Sigmoid colon (tissue), 7 donors: ENCODE data around the gene CRABP2. TPM values are rescaled to one million over a fixed set of nuclear protein-coding genes. Genes with fewer than 3 reads are reported as not detected.

Source experiments
- DNase-seq: peaks from one replicate; pipeline ENCODE4 v3.0.0-alpha.2; 2019
- H3K27ac ChIP-seq, 4 donors: fragments of 200-600 bp; sonication (generic); one replicate each; pipeline ENCODE4 v1.5.1; 2016 to 2019; ENCODE audit warnings: mild to moderate bottlenecking in 1 of 4
- H3K27me3 ChIP-seq, 3 donors: fragments of 200-600 bp; sonication (generic); one replicate each; pipeline ENCODE4 v1.5.1; 2019; ENCODE audit warnings: mild to moderate bottlenecking in 1 of 3
- H3K36me3 ChIP-seq, 4 donors: fragments of 200-600 bp; sonication (generic); one replicate each; pipeline ENCODE4 v1.5.1; 2016 to 2019
- H3K4me1 ChIP-seq, 4 donors: fragments of 200-600 bp; sonication (generic); one replicate each; pipeline ENCODE4 v1.5.1; 2017 to 2019
- H3K4me3 ChIP-seq, 4 donors: fragments of 200-600 bp; sonication (generic); one replicate each; pipeline ENCODE4 v1.5.1; 2017 to 2019; ENCODE audit warnings: mild to moderate bottlenecking in 2 of 4, moderate library complexity in 1 of 4
- H3K9me3 ChIP-seq, 4 donors: fragments of 200-600 bp in 3 of 4; sonication (generic) in 3 of 4; one replicate each; pipeline versions ENCODE4 v1.5.1 to v1.6.1; 2013 to 2019
- CTCF ChIP-seq, 4 experiments: fragments of 450-650 bp in 3 of 4; fragments of 200-600 bp in 1 of 4; IDR thresholded peaks; one replicate each; pipeline ENCODE4 v1.5.1; 2016 to 2019; ENCODE audit warnings: antibody characterized with exemption in 4 of 4, mild to moderate bottlenecking in 3 of 4, moderate library complexity in 2 of 4
- EP300 ChIP-seq, 4 donors: sonication (generic); formaldehyde crosslinking; IDR thresholded peaks; one replicate each; pipeline ENCODE4 v1.6.1; 2017; ENCODE audit warnings: antibody characterized with exemption in 4 of 4
- POLR2A ChIP-seq, 2 donors: fragments of 450-650 bp; IDR thresholded peaks; one replicate each; pipeline ENCODE4 v1.6.1; 2016; ENCODE audit warnings: antibody characterized with exemption in 2 of 2, mild to moderate bottlenecking in 2 of 2, moderate library complexity in 2 of 2
- POLR2AphosphoS5 ChIP-seq, 4 donors: sonication (generic); formaldehyde crosslinking; IDR thresholded peaks; one replicate each; pipeline ENCODE4 v1.6.1; 2017; ENCODE audit warnings: antibody characterized with exemption in 4 of 4
- WGBS, 2 donors: extraction: QIAGEN DNeasy Blood & Tissue Kit; methylation state at CpG; one replicate each; pipeline ENCODE4 v1.1.7; 2013; 5-methylcytosine and 5-hydroxymethylcytosine counted together
- intact Hi-C: fragments of 100-400 bp; cut with DNase I; formaldehyde crosslinking; loops from one replicate; pipeline ENCODE4 v1.15.1; 2023
- polyA plus RNA-seq, 3 donors: library from polyadenylated mRNA; stranded (reverse); fragments of 200-250 nt; gene quantifications; one replicate each; pipeline ENCODE4 v1.2.3, GENCODE V29; 2013
- total RNA-seq, 4 donors: library from RNA; depleted of rRNA; stranded (reverse); fragments of >200 nt; gene quantifications; one replicate each; pipeline ENCODE4 v1.1.0, GENCODE V29; 2016
- donor health status: healthy with polysubstance abuse.
- donor health status: Bipolar disorder and iron deficiency.
- donor health status: healthy.

The CRABP2 gene
- total and polyA plus RNA-seq, 7 donors = 3.1 to 7.8 (median 4.9) TPM; not detected in 2

GRCh38 chr1:156689953-156690674 is 15.3 kb downstream of the CRABP2 start:
- Histone ChIP-seq H3K27me3 (peaks cover 4 to 47% (median 18%) of the 10 kb centered on the region in 3 donors), H3K4me1 (peaks cover 0 to 26% (median 13%) of the 10 kb centered on the region in 4 donors), H3K27ac (no peak overlapping the region), H3K4me3 (peak overlapping the region in 1 of 4 donors; percentile 0), H3K9me3 (no peaks in the 10 kb centered on the region), H3K36me3 (no peaks in the 10 kb centered on the region)
- 26 to 32% methylated on average over 10 of the region's 10 CpGs for WGBS, 2 donors
- intact Hi-C loops = loop anchor here (1.0 to 2.0 kb wide), 2 partner anchors 15 to 35 kb away; partner anchors contain the start of gene CRABP2
- TF ChIP-seq EP300 (IDR thresholded peaks at IDR 0.05) (no peak), POLR2AphosphoS5 (IDR thresholded peaks at IDR 0.05) (no peak)
- no peak for DNase-seq

GRCh38 chr1:156689035-156689952 is 16.1 kb downstream of the CRABP2 start:
- 1 to 2% methylated on average over 23 of the region's 23 CpGs for WGBS, 2 donors
- no peak for TF ChIP-seq POLR2AphosphoS5 (IDR thresholded peaks at IDR 0.05)
- peak; percentile 89 to 95 (median 92) for TF ChIP-seq CTCF (IDR thresholded peaks at IDR 0.05)
- Histone ChIP-seq H3K36me3 (no peaks in the 10 kb centered on the region), H3K27me3 (peaks cover 4 to 56% (median 18%) of the 10 kb centered on the region in 3 donors), H3K4me3 (peak overlapping the region in 2 of 4 donors; percentile 0 to 4), H3K9me3 (no peaks in the 10 kb centered on the region), H3K27ac (peak overlapping the region in 1 of 4 donors; percentile 1), H3K4me1 (peaks cover 0 to 26% (median 13%) of the 10 kb centered on the region in 4 donors)
- intact Hi-C loops = loop anchor here (1.0 to 2.0 kb wide), 2 partner anchors 16 to 36 kb away; partner anchors contain the start of gene CRABP2
- peak; percentile 91 for DNase-seq

- TF ChIP-seq POLR2AphosphoS5 (IDR thresholded peaks at IDR 0.05) = no peak
- no peak for TF ChIP-seq POLR2A (IDR thresholded peaks at IDR 0.05)
- Histone ChIP-seq H3K9me3 (no peaks in the 10 kb centered on the region), H3K36me3 (no peaks in the 10 kb centered on the region), H3K27me3 (peaks cover 0 to 42% (median 5%) of the 10 kb centered on the region in 3 donors), H3K4me1 (peaks cover 0 to 3% (median 2%) of the 10 kb centered on the region in 4 donors), H3K4me3 (no peak overlapping the region), H3K27ac (no peak overlapping the region)
- 62 to 76% methylated on average over 5 of the region's 5 CpGs for WGBS, 2 donors
- no peak for DNase-seq
- intact Hi-C loops = no loop called here
These were observed 21.1 kb downstream of the CRABP2 start for GRCh38 chr1:156684227-156684782.

- intact Hi-C loops = no loop called here
- 56 to 72% methylated on average over 5 of the region's 5 CpGs for WGBS, 2 donors
- Histone ChIP-seq H3K4me3 (no peak overlapping the region), H3K36me3 (no peaks in the 10 kb centered on the region), H3K4me1 (peaks cover 0 to 10% (median 7%) of the 10 kb centered on the region in 4 donors), H3K9me3 (no peaks in the 10 kb centered on the region), H3K27ac (no peak overlapping the region), H3K27me3 (peaks cover 5 to 58% (median 9%) of the 10 kb centered on the region in 3 donors)
- DNase-seq = no peak
- no peak for TF ChIP-seq POLR2AphosphoS5 (IDR thresholded peaks at IDR 0.05)
- no peak for TF ChIP-seq EP300 (IDR thresholded peaks at IDR 0.05)
- no peak for TF ChIP-seq POLR2A (IDR thresholded peaks at IDR 0.05)
- TF ChIP-seq CTCF (IDR thresholded peaks at IDR 0.05) = no peak
These were observed 23.1 kb downstream of the CRABP2 start for GRCh38 chr1:156682166-156682890.
